HG03571 (cell line): Measurements from ENCODE around the gene BRS3.
A peak's percentile ranks its signal among the peaks of the same experiment; 100 is the strongest.

Experiments
- ATAC-seq: cut with Tn5 transposase; IDR thresholded peaks from one replicate; pipeline ENCODE4 v1.9.1; 2021; ENCODE audit not compliant: unreplicated experiment

The BRS3 gene

DNA sequence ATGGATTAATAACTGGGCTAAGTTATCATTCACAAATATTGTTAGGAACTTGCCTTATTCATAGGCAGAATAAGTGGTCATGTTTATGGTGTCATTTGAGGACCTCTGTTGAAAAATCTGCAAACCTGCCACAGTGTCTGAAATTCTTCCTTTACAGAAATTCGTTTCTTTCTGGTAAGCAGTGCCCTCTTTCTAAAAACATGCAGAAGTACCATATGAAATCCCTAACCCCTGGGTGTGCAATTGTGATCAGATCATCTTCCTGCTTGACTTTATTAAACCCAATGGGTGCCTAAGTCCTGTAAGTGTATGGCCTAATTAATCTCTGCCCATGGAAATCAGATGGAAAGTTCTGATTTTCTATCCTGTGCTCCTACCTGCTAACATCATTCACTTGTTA lies 5.3 kb downstream of the BRS3 start:
- no peak for ATAC-seq

DNA sequence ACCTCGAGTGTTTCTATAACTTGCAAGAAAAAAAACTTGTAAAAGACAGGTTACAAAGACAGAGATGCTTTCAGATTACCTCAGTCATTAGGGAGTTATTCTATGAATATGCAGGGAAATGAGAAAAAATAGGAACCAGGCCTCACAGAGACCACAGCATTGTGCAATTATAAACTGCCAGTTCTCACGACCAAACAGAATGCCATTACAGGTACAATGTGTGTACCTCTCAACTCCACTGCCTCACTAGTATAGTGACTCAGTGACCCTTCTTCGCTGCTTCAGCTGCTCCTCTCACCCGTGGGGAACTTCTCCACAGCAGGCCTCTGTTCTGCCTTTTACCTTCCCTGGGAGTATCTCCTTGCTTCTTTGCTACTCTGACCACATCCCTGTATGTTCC lies 7.3 kb downstream of the BRS3 start:
- no peak for ATAC-seq

DNA sequence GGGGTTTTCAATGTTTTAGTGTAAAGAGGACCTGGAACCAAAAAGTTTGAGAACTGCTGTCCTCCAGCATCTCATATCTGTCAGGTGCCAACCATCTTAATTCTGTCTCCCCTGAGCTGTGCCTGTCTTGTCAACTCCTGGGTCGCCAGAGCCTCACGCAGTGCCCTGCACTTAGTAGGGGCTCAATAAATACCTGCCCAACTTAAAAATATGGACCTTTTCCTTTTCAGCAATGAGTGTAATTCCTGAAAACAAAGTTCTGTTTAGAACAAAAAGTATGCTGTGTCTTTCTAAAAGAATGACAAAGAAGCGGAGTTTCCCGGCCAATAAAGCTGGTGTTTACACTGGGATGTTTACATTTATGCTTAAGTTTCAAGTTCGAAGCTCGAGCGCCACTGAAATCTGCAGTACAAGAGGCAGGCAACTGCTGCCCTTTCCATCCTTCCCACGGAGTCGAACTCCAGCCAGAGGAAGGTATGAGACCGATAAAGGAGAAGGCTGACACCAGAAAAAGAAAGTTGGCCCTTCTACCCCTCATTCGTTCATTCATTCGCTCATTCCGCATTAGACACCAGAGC lies 8.5 kb downstream of the BRS3 start:
- ATAC-seq: no peak

- ATAC-seq: peak; percentile 83
These were observed 9.2 kb downstream of the BRS3 start for GRCh38 chrX:136496764-136497555.

DNA sequence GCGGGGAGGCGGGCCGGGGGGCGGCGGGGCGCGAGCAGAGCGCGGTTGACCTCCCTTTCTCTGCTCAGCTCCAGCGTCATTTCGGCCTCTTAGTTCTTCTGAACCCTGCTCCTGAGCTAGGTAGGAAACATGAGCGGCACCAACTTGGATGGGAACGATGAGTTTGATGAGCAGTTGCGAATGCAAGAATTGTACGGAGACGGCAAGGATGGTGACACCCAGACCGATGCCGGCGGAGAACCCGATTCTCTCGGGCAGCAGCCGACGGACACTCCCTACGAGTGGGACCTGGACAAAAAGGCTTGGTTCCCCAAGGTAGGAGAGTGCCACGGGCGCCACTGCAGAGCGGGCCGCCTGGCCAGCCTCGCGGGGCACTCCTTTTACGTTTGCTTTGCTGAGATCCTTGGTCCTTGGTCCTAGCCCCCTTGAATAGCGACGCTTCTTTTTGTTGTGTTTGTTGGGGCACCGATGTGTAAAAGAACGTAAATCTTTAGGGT lies 9.9 kb downstream of the BRS3 start, which contains the start of gene HTATSF1:
HTATSF1 (plus strand) TSS at position 37 of the 497 bp plus-strand sequence; CDS start at position 130, 93 bp downstream.
- ATAC-seq: peak; percentile 22

DNA sequence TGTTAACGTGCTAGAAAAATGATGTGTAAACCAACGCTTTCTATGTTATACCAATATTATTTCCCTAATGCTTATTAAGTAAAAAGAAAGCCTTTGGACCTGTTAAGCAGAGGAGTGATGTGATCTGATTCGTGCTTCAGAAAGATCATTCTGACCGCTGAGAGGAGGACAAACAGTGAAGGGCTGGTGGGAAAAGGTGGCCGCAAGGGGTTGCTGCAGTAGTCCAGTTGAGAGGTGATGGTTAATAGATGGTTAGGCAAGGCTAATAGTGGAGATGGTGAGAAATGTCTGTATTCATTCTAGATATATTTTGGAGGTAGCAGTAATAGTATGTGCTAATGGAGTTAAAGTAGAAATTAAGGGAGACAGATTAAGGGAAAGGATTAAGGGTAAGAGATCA lies 31.3 kb downstream of the BRS3 start:
- no peak for ATAC-seq

- no peak for ATAC-seq
These were observed 36.0 kb downstream of the BRS3 start for GRCh38 chrX:136523770-136524169.

DNA sequence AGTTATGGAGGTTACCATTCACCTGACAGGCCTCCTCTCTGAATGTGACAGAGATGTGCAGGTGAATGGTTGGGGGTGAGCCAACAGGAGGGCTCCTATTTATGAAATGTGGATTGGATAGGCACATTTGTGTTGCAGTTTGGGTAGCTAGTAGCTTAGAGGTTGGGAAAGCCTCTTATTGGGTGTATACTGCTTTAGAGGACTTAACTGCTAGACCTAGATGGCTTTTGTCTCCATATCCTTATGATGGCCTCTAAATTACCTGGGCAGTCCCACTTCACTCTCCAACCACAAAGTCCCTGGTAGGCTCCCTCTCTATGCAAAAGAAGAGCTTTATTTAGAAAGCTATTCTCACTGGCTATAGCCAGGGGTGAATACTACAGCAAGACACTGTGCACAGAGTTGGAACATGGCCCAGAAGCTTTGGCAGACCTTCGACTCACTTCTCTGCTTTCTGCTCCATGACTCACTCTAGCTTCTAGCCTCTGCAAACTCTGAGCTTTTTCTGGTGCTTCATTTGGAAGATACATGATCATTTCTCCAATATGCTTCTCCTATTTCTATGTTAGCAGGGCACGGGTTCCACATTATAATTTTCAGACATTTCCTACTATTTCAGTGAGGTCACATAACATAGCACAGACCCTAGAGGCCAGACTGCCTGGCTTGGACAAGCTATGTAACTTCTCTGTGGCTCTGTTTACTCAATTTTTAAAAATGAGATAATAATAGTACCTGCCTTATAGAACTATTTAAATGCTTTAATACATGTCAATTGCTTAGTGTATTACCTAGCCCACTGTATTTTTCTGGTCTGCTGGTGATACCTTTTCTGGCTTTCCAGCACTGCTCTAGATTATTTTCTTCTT lies 38.2 kb downstream of the BRS3 start:
- ATAC-seq: no peak

- ATAC-seq: no peak
These were observed 41.0 kb downstream of the BRS3 start for GRCh38 chrX:136528645-136529315.

- ATAC-seq: no peak
These were observed 42.0 kb downstream of the BRS3 start for GRCh38 chrX:136529795-136530194.

- ATAC-seq: no peak
These were observed 44.2 kb downstream of the BRS3 start, which contains the start of gene VGLL1 for GRCh38 chrX:136531951-136532350. Gene VGLL1, plus strand, starts transcription at chrX:136532215. Its CDS starts 3,806 bp downstream, at chrX:136536021.

- ATAC-seq: no peak
These were observed 46.4 kb downstream of the BRS3 start for GRCh38 chrX:136534131-136534530.

DNA sequence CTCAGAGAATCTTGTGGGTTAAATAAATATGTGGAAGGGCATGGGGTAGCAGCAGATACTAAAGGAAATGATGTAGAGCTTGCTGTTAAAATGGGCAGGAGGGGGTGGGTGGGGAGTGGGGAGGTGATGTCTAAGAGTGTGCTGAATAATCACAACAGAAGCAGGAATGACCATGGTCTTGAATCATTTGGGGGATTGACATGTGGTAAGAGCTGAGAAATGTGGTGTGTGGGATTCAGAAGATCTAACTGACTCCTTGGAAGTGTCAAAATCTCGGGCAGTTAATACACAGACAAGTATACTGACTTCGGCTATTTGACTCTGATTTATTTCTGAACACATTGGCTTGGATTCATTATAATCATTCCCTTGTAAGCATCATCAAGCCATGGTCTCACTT lies 51.1 kb downstream of the BRS3 start:
- ATAC-seq: no peak

DNA sequence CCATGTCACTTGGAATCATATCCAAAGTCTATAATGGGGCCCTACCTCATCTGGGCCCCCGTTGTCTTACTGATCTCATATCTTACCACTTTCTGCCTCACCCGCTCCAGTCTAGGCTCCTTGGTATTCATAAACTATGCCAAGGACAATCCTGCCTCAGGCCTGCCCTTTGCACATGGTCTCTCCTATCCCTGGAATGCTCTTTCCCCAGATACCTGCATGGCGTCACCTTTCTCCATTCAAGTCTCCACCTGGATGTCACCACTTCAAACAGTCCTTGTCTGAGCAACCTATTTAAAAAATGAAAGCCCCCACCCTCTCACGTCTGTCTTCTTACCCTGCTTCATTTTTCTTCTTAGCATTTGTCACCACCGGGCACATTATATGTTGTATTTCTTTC lies 52.5 kb downstream of the BRS3 start:
- no peak for ATAC-seq

DNA sequence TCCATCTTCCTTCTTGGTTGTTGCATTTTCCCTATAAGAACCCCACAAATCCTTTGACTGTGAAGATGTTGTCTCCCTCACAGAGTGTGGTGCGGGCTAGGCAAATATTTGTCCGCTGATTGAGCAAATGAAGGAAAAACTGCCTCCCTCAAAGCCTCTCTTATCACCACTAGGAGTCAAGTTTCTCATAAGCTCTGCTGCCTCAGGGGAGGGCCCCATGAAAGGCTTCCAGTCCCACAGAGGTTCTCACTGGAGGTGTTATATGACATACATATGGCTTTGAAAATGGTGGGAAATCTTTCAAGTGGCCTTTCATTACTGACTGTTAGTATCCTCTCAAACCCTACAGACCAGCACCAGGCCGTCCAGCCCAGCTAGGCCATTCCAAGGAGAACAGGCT lies 53.5 kb downstream of the BRS3 start:
- no peak for ATAC-seq

DNA sequence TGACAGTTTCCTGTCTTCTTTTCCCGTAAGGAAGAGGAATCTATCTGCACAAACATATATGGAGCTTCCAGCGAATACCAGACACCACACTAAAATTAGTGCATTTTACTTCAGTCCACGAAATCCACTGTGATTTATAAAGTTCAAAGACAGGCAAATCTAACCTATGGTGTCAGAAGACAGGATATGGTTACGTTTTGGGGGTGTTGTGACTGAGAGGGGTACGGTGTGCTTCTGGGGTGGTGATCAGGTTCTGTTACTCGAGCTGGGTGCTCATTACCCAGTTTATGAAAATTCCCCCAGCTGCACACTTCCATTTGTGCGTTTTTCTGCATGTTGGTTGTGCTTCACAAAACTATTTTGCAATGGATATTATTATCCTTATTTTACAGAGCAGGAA lies 54.5 kb downstream of the BRS3 start:
- no peak for ATAC-seq
